Lung (tissue), 13 donors: Measurements from ENCODE around the gene REST. TPM values are rescaled to one million over a fixed set of nuclear protein-coding genes. Genes with fewer than 3 reads are reported as not detected.

Experiments used
- ATAC-seq: fragments of 200-7000 bp; cut with Tn5 transposase; one replicate; pipeline ENCODE4 v1.9.1; 2020; ENCODE audit warnings: moderate number of reproducible peaks; ENCODE audit not compliant: insufficient read depth, low FRiP score
- DNase-seq, 3 donors: peaks; one replicate each; pipeline ENCODE4 v3.0.0-alpha.2; 2013 to 2017
- H3K27ac ChIP-seq, 2 donors: one replicate each; pipeline ENCODE4 v1.5.1; 2013; ENCODE audit warnings: mild to moderate bottlenecking in 2 of 2, moderate library complexity in 2 of 2, control low read depth in 1 of 2, inconsistent platforms in 1 of 2, low read depth in 1 of 2, low read length in 1 of 2
- H3K27me3 ChIP-seq, 3 donors: one replicate each; pipeline ENCODE4 v1.5.1; 2013; ENCODE audit warnings: low read length in 2 of 3; ENCODE audit not compliant: control insufficient read depth in 3 of 3, insufficient read depth in 3 of 3
- H3K36me3 ChIP-seq, 4 donors: one replicate each; pipeline ENCODE4 v1.5.1; 2013; ENCODE audit warnings: low read length in 4 of 4, mild to moderate bottlenecking in 1 of 4, moderate library complexity in 1 of 4; ENCODE audit not compliant: control insufficient read depth in 4 of 4, insufficient read depth in 4 of 4
- H3K4me1 ChIP-seq, 5 donors: one replicate each; pipeline ENCODE4 v1.5.1; 2013; ENCODE audit warnings: low read length in 5 of 5, mild to moderate bottlenecking in 2 of 5, moderate library complexity in 1 of 5; ENCODE audit not compliant: control insufficient read depth in 5 of 5, insufficient read depth in 5 of 5
- H3K4me3 ChIP-seq: one replicate; pipeline ENCODE4 v1.5.1; 2013; ENCODE audit warnings: mild to moderate bottlenecking, control low read depth, moderate library complexity
- H3K9ac ChIP-seq, 2 donors: one replicate each; pipeline ENCODE4 v1.5.1; 2013; ENCODE audit warnings: low read length in 2 of 2, control low read depth in 1 of 2; ENCODE audit not compliant: insufficient read depth in 1 of 2
- H3K9me3 ChIP-seq, 4 donors: one replicate each; pipeline ENCODE4 v1.5.1; 2013; ENCODE audit warnings: low read length in 3 of 4, mild to moderate bottlenecking in 1 of 4, moderate library complexity in 1 of 4; ENCODE audit not compliant: control insufficient read depth in 4 of 4, insufficient read depth in 3 of 4
- WGBS, 2 donors: extraction: QIAGEN DNeasy Blood & Tissue Kit; methylation state at CpG; one replicate each; pipeline ENCODE4 v1.1.7; 2013; 5-methylcytosine and 5-hydroxymethylcytosine counted together
- polyA plus RNA-seq, 2 donors: library from polyadenylated mRNA; stranded (reverse); fragments of 200-250 nt; gene quantifications; one replicate each; pipeline ENCODE4 v1.2.1, GENCODE V29; 2013
- small RNA-seq: library from RNA; depleted of rRNA; stranded (forward); fragments of <200 nt; gene quantifications from one replicate; pipeline ENCODE3, GENCODE V24; 2014; ENCODE audit warnings: low replicate concordance
- total RNA-seq, 2 donors: library from RNA; depleted of rRNA in 1 of 2; stranded (reverse); fragments of >200 nt in 1 of 2; gene quantifications; one replicate each; pipeline ENCODE4 v1.2.1, GENCODE V29; 2014 to 2021
- TF ChIP-seq, protein P1 (sequence below): IDR thresholded peaks from 2 replicates; pipeline ENCODE4 v1.5.1; 2012; ENCODE audit warnings: mild to moderate bottlenecking; ENCODE audit errors: control extremely low read depth, extremely low read depth
- donor health status: control.
- donor health status: control.
- donor health status: Bipolar disorder and iron deficiency.
- donor health status: healthy.
- donor health status: DM: yes; HTN: yes; CAD: no.

Gene REST
- total and polyA plus RNA-seq, 4 donors: 4.0 to 55.9 (median 21.8) TPM

DNA sequence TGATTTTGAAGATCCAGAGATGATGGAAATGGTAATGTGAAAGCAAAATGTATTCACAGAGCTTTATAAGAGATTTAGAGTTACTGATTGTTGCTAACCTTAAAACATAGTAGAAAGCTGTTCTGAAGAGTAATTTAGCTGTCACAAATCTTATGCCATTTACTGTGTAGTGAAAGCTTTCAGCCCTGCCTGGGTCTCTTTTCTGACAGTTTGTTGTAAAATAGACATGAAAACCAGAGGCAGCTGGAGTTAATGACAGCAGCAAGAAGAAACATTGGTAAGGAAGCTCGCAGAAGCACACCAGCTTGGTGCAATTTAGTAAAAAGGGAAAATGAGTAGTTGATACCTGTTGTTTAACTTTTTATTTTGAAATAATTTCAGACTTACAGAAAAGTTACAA lies 92.1 kb downstream of the REST start:
- TF ChIP-seq, protein P1, sequence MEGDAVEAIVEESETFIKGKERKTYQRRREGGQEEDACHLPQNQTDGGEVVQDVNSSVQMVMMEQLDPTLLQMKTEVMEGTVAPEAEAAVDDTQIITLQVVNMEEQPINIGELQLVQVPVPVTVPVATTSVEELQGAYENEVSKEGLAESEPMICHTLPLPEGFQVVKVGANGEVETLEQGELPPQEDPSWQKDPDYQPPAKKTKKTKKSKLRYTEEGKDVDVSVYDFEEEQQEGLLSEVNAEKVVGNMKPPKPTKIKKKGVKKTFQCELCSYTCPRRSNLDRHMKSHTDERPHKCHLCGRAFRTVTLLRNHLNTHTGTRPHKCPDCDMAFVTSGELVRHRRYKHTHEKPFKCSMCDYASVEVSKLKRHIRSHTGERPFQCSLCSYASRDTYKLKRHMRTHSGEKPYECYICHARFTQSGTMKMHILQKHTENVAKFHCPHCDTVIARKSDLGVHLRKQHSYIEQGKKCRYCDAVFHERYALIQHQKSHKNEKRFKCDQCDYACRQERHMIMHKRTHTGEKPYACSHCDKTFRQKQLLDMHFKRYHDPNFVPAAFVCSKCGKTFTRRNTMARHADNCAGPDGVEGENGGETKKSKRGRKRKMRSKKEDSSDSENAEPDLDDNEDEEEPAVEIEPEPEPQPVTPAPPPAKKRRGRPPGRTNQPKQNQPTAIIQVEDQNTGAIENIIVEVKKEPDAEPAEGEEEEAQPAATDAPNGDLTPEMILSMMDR: no peak
- H3K4me3 ChIP-seq: no peak overlapping the region
- H3K27me3 ChIP-seq: no peaks in the 10 kb centered on the region
- WGBS, 2 donors: 98 to 100% methylated on average over 1 of the region's 1 CpG
- peaks cover 0 to 12% (median 2%) of the 10 kb centered on the region in 5 donors for H3K4me1 ChIP-seq
- DNase-seq (no peak), ATAC-seq (no peak)
- peaks cover 23 to 34% (median 30%) of the 10 kb centered on the region in 4 donors for H3K36me3 ChIP-seq
- H3K9ac ChIP-seq: no peak overlapping the region
- H3K9me3 ChIP-seq: no peaks in the 10 kb centered on the region
- no peak overlapping the region for H3K27ac ChIP-seq

DNA sequence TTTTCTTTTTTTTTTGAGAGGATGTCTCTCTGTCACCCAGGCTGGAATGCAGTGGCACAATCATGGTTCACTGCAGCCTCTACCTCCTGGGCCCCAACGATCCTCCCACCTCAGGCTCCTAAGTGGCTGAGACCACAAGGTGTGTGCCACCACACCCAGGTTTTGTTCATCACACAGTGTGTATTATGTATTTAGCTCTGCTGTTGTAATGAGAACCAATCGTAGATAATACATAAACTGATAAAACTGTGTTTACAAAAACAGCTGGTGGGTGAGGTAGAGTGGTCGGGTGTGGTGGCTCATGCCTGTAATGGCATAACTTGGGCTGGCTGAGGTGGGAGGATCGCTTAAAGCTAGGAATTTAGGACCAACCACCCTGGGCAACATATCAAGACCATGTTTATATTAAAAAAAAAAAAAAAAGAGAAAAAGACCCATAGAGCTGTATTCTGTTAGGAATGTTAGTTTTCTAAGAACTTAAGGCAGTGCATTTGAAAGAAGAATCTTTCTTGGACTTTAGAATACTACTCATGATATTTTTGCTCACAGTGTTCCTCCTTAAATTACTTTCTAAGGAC lies 105.9 kb downstream of the REST start:
- peaks cover 19 to 46% (median 32%) of the 10 kb centered on the region in 4 donors for H3K36me3 ChIP-seq
- no peak overlapping the region for H3K27ac ChIP-seq
- no peak for DNase-seq
- no peak overlapping the region for H3K4me3 ChIP-seq
- no peaks in the 10 kb centered on the region for H3K9me3 ChIP-seq
- ATAC-seq: no peak
- 74 to 81% methylated on average over 4 of the region's 4 CpGs for WGBS, 2 donors
- H3K4me1 ChIP-seq: peaks cover 0 to 1% (median 0%) of the 10 kb centered on the region in 5 donors
- TF ChIP-seq, protein P1: no peak
- H3K27me3 ChIP-seq: no peaks in the 10 kb centered on the region
- no peak overlapping the region for H3K9ac ChIP-seq

Small RNA genes lying within 50 kb of the gene (small RNA-seq; reads per million reads assigned to genes)
- not detected for gene RNU6-998P

Other genes with a start within 250 kb of the REST start
- gene HOPX, start 226.6 kb upstream of the REST start, total RNA-seq: 100 to 1,000 TPM; 144 to 450 TPM
- 100 to 1,000 TPM; 731 to 792 TPM for gene HOPX, start 226.6 kb upstream of the REST start, polyA plus RNA-seq
- under 1 TPM in 1 of 2 donors, not detected in 1; 0.91 TPM for gene SPINK2, start 86.2 kb upstream of the REST start, total RNA-seq
- not detected for gene SPINK2, start 86.2 kb upstream of the REST start, polyA plus RNA-seq
- gene NOA1, start 69.7 kb downstream of the REST start, total RNA-seq: 10 to 100 TPM; 18.7 to 20.2 TPM
- 10 to 100 TPM in 1 of 2 donors, 1 to 10 TPM in 1; 5.8 to 11.1 TPM for gene NOA1, start 69.7 kb downstream of the REST start, polyA plus RNA-seq
- 100 to 1,000 TPM in 1 of 2 donors, 10 to 100 TPM in 1; 66.2 to 112 TPM for gene POLR2B, start 71.0 kb downstream of the REST start, total RNA-seq
- 10 to 100 TPM; 23.4 to 39.4 TPM for gene POLR2B, start 71.0 kb downstream of the REST start, polyA plus RNA-seq
- gene IGFBP7, start 202.5 kb downstream of the REST start, total RNA-seq: 100 to 1,000 TPM; 212 to 398 TPM
- gene IGFBP7, start 202.5 kb downstream of the REST start, polyA plus RNA-seq: 100 to 1,000 TPM; 400 to 517 TPM